GM19238 (cell line): ENCODE measurements around the gene C16orf78.
"Not testable (repeated sequence)": the region's sequence is repeated elsewhere in the genome, so short reads cannot be mapped to it uniquely, and the experiment has no call there.

Experiments used
- DNase-seq: peaks from one replicate; pipeline ENCODE4 v3.0.0; 2011; ENCODE audit warnings: low spot score; ENCODE audit not compliant: insufficient read length

Gene C16orf78

GRCh38 chr16:49349446-49350168 is 24.0 kb upstream of the C16orf78 start:
- no peak for DNase-seq

- DNase-seq: peak; percentile 60
Measured at GRCh38 chr16:49350265-49351095, 23.1 kb upstream of the C16orf78 start.

- DNase-seq: no peak
Measured at GRCh38 chr16:49351096-49351487, 22.5 kb upstream of the C16orf78 start.

GRCh38 chr16:49352892-49353291 is 20.7 kb upstream of the C16orf78 start:
- no peak for DNase-seq

- no peak for DNase-seq
Measured at GRCh38 chr16:49353680-49354079, 19.9 kb upstream of the C16orf78 start.

- DNase-seq: no peak
Measured at GRCh38 chr16:49354101-49354500, 19.5 kb upstream of the C16orf78 start.

- DNase-seq: no peak
Measured at GRCh38 chr16:49354991-49355390, 18.6 kb upstream of the C16orf78 start.

- DNase-seq: no peak
Measured at GRCh38 chr16:49355933-49356665, 17.5 kb upstream of the C16orf78 start.

- DNase-seq: no peak
Measured at GRCh38 chr16:49356728-49357488, 16.7 kb upstream of the C16orf78 start.

GRCh38 chr16:49359591-49359990 is 14.0 kb upstream of the C16orf78 start:
- DNase-seq: no peak

- DNase-seq: not testable (repeated sequence)
Measured at GRCh38 chr16:49361731-49362130, 11.9 kb upstream of the C16orf78 start.

GRCh38 chr16:49362230-49362629 is 11.4 kb upstream of the C16orf78 start:
- no peak for DNase-seq

- no peak for DNase-seq
Measured at GRCh38 chr16:49365711-49366509, 7.7 kb upstream of the C16orf78 start.

GRCh38 chr16:49366669-49367068 is 6.9 kb upstream of the C16orf78 start:
- no peak for DNase-seq

GRCh38 chr16:49369651-49370611 is 3.7 kb upstream of the C16orf78 start:
- no peak for DNase-seq

GRCh38 chr16:49376206-49376605 is 2.6 kb downstream of the C16orf78 start:
- DNase-seq: no peak

GRCh38 chr16:49377196-49377755 is 3.7 kb downstream of the C16orf78 start:
- no peak for DNase-seq

GRCh38 chr16:49378238-49378637 is 4.6 kb downstream of the C16orf78 start:
- DNase-seq: no peak

- DNase-seq: no peak
Measured at GRCh38 chr16:49378816-49379215, 5.2 kb downstream of the C16orf78 start.
